ENCODE measurements around the gene DAB1.

DAB1 gene

GRCh38 chr1:57285992-57286391 lies 137.9 kb downstream of the DAB1 start:
- DNase-seq (ENCODE audit: low read depth) = no peak
- H3K4me3 ChIP-seq (ENCODE audit: low read length) = no peak overlapping the region
- TF ChIP-seq, protein P1, sequence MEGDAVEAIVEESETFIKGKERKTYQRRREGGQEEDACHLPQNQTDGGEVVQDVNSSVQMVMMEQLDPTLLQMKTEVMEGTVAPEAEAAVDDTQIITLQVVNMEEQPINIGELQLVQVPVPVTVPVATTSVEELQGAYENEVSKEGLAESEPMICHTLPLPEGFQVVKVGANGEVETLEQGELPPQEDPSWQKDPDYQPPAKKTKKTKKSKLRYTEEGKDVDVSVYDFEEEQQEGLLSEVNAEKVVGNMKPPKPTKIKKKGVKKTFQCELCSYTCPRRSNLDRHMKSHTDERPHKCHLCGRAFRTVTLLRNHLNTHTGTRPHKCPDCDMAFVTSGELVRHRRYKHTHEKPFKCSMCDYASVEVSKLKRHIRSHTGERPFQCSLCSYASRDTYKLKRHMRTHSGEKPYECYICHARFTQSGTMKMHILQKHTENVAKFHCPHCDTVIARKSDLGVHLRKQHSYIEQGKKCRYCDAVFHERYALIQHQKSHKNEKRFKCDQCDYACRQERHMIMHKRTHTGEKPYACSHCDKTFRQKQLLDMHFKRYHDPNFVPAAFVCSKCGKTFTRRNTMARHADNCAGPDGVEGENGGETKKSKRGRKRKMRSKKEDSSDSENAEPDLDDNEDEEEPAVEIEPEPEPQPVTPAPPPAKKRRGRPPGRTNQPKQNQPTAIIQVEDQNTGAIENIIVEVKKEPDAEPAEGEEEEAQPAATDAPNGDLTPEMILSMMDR (conservative IDR thresholded peaks at IDR 0.05; ENCODE audit: low read depth, low read length) = no peak

DNA sequence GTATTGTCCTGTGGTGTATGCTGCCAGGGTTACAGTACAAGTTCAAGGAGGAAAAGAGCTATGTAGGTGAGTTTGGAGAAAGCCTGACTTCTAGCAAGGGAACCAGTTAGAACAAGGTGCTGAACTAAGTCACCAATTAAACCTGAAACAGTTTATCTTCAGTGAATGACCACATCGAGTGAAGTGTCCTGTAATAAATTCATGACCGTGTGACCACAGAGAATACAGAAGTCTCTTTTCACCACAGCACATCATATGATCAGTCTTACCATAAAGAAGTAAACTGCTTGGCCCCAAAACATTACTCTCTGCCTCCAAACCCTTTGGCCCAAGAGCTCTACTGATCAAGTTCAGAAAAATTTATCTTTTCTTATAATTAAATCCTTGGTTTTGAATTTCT lies 141.4 kb downstream of the DAB1 start:
- no peak overlapping the region for H3K4me3 ChIP-seq (ENCODE audit: low read length)
- TF ChIP-seq, protein P1 (conservative IDR thresholded peaks at IDR 0.05; ENCODE audit: low read depth, low read length) = no peak
- no peak for DNase-seq (ENCODE audit: low read depth)

DNA sequence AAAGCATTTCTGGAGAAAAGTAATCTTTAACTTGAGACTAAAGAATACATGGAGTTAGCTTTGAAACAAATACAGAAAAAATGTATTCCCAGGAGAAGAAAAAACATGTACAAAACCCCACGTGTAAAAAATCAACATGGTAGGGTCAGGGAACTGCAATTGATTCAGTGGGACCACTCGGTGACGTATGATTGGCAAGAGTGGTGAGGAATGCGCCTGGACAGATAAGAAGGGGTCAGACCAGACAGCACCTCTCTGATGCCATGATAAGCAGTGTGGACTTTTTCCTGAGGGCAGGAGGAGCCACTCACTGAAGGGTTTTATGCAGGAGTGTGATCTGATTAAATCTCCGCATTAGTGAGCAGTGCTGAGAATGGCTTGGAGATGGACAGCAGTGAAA lies 142.5 kb downstream of the DAB1 start:
- DNase-seq (ENCODE audit: low read depth) = no peak
- TF ChIP-seq, protein P1 (conservative IDR thresholded peaks at IDR 0.05; ENCODE audit: low read depth, low read length) = no peak
- H3K4me3 ChIP-seq (ENCODE audit: low read length) = no peak overlapping the region

DNA sequence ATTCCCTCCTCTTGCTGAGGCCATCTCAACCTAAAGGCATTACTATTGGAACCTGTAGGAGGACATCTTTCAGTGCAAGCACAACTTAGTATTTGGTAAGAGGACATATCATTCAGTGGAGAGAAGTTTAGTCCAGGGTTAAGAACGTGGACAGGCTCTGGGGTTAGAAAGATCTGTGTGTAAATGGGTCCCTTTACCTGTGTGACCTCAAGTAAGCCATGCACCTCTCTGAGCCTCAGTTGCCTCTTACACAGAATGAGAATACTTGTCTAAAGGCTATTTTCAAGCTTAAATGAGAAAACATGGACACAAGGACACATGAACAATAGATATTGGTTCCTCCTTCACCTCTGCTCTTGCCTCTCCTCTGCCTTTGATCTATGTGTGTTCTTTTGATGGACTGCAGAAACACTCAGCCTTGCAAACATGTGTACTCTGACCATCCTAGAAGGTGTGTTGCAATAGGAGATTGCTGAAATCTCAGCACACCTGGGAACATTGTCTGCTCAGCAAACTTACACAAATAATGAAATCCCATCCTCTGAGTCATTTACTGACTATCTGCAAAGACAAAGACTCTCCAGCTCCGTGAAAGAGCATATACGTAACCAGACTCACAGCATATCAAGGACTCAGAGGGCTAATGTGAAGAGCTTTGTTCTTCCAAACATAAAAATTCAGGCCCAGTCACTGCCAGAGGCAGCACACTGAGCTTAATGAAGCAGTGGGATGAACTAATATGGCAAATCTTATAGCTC lies 143.8 kb downstream of the DAB1 start:
- H3K4me3 ChIP-seq (ENCODE audit: low read length) = no peak overlapping the region
- DNase-seq (ENCODE audit: low read depth) = no peak
- TF ChIP-seq, protein P1 (conservative IDR thresholded peaks at IDR 0.05; ENCODE audit: low read depth, low read length) = no peak

- TF ChIP-seq, protein P1 (conservative IDR thresholded peaks at IDR 0.05; ENCODE audit: low read depth, low read length) = no peak
- no peak overlapping the region for H3K4me3 ChIP-seq (ENCODE audit: low read length)
- no peak for DNase-seq (ENCODE audit: low read depth)
These were observed 145.3 kb downstream of the DAB1 start for GRCh38 chr1:57278558-57278957.

DNA sequence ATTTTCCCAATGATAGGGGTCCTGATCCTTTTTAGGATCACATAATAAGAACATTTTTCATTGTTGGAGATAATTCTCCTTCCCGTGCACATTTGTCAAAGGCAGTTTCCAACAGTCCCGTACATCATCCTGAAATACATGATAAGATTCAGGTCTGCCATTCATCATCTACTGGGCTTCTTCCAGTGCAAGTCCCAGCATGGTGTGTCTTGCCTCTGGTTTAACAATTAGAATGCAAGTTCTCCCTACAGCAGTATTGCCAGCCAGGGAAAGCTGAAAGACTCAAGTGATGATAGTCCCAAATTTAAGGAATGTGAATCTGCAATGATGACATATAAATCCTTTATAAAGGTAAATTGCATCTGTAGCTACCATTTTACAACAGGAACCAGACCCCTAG lies 146.2 kb downstream of the DAB1 start:
- TF ChIP-seq, protein P1 (conservative IDR thresholded peaks at IDR 0.05; ENCODE audit: low read depth, low read length) = no peak
- DNase-seq (ENCODE audit: low read depth) = no peak
- no peak overlapping the region for H3K4me3 ChIP-seq (ENCODE audit: low read length)

DNA sequence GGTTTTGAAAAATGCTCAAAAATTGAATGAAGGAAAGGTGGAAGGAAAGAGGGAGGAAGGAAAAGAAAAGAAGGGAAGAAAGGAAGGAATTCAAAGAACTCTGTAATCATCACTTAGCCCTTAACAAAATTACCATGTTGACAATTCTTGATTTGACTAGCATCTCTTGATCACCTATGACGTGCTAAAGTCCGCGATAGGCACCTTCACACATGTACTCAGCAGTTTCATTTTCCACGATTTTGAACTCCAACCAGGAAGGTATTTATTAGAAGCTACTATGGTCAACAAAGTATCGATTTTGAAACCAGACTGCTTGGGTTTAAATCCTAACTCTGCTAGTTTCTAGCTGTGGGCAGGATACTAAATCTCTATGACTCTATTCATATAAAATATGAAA lies 146.9 kb downstream of the DAB1 start:
- TF ChIP-seq, protein P1 (conservative IDR thresholded peaks at IDR 0.05; ENCODE audit: low read depth, low read length) = no peak
- H3K4me3 ChIP-seq (ENCODE audit: low read length) = no peak overlapping the region
- no peak for DNase-seq (ENCODE audit: low read depth)

All from retinal pigment epithelial cell (primary cell).